Liver (tissue), 9 donors: ENCODE results near the gene SNRPA. TPM values are rescaled to one million over a fixed set of nuclear protein-coding genes. Genes with fewer than 3 reads are reported as not detected.

Experiments
- DNase-seq: peaks from one replicate; pipeline ENCODE4 v3.0.0-alpha.2; 2017; ENCODE audit warnings: low spot score
- H3K27ac ChIP-seq, 2 donors: one replicate each; pipeline ENCODE4 v1.7.0; 2013; ENCODE audit warnings: inconsistent platforms in 2 of 2, low read length in 2 of 2, control low read depth in 1 of 2, low read depth in 1 of 2, mild to moderate bottlenecking in 1 of 2
- H3K27me3 ChIP-seq, 4 donors: one replicate each; pipeline versions ENCODE4 v1.6.1 to v1.7.0; 2013; ENCODE audit warnings: low read length in 3 of 4, inconsistent platforms in 1 of 4, mild to moderate bottlenecking in 1 of 4, moderate library complexity in 1 of 4; ENCODE audit not compliant: control insufficient read depth in 4 of 4, insufficient read depth in 4 of 4
- H3K36me3 ChIP-seq, 4 donors: one replicate each; pipeline versions ENCODE4 v1.6.1 to v1.7.0; 2013; ENCODE audit warnings: low read length in 3 of 4, mild to moderate bottlenecking in 3 of 4, low read depth in 1 of 4, moderate library complexity in 1 of 4; ENCODE audit not compliant: control insufficient read depth in 4 of 4, insufficient read depth in 3 of 4
- H3K4me1 ChIP-seq, 4 donors: one replicate each; pipeline versions ENCODE4 v1.6.1 to v1.7.0; 2013; ENCODE audit warnings: low read length in 3 of 4, mild to moderate bottlenecking in 3 of 4, moderate library complexity in 1 of 4; ENCODE audit not compliant: control insufficient read depth in 4 of 4, insufficient read depth in 4 of 4
- H3K4me3 ChIP-seq, 3 donors: one replicate each; pipeline versions ENCODE4 v1.6.1 to v1.7.0; 2013; ENCODE audit warnings: low read length in 3 of 3, control low read depth in 1 of 3, low read depth in 1 of 3, mild to moderate bottlenecking in 1 of 3
- H3K9ac ChIP-seq, 2 donors: one replicate each; pipeline ENCODE4 v1.7.0; 2013; ENCODE audit warnings: low read length in 2 of 2, mild to moderate bottlenecking in 2 of 2, moderate library complexity in 2 of 2, control low read depth in 1 of 2, low read depth in 1 of 2
- H3K9me3 ChIP-seq, 4 donors: one replicate each; pipeline versions ENCODE4 v1.6.1 to v1.7.0; 2013; ENCODE audit warnings: low read length in 3 of 4; ENCODE audit not compliant: control insufficient read depth in 4 of 4
- EGR1 ChIP-seq, 2 donors: IDR thresholded peaks; 2 replicates each; pipeline ENCODE4 v1.6.1; 2016 to 2018; ENCODE audit warnings: antibody characterized with exemption in 2 of 2, low read depth in 2 of 2
- FOXA1 ChIP-seq: IDR thresholded peaks from 2 replicates; pipeline ENCODE4 v1.6.1; 2016; ENCODE audit warnings: antibody characterized with exemption
- FOXA2 ChIP-seq: IDR thresholded peaks from 2 replicates; pipeline ENCODE4 v1.6.1; 2016; ENCODE audit warnings: antibody characterized with exemption
- GABPA ChIP-seq, 2 donors: IDR thresholded peaks in 1 of 2; conservative IDR thresholded peaks in 1 of 2; 2 replicates each; pipeline ENCODE4 v1.6.1; 2016; ENCODE audit warnings: antibody characterized with exemption in 2 of 2, mild to moderate bottlenecking in 1 of 2, moderate library complexity in 1 of 2
- HNF4A ChIP-seq, 2 donors: conservative IDR thresholded peaks; 2 replicates each; pipeline ENCODE4 v1.6.1; 2016; ENCODE audit warnings: antibody characterized with exemption in 2 of 2, mild to moderate bottlenecking in 2 of 2
- HNF4G ChIP-seq: IDR thresholded peaks from 2 replicates; pipeline ENCODE4 v1.6.1; 2016; ENCODE audit warnings: antibody characterized with exemption
- JUND ChIP-seq, 2 donors: IDR thresholded peaks; 2 replicates each; pipeline ENCODE4 v1.6.1; 2016; ENCODE audit warnings: antibody characterized with exemption in 2 of 2
- NR2F2 ChIP-seq: IDR thresholded peaks from 2 replicates; pipeline ENCODE4 v1.6.1; 2016; ENCODE audit warnings: antibody characterized with exemption
- RXRA ChIP-seq, 2 donors: IDR thresholded peaks; 2 replicates each; pipeline ENCODE4 v1.6.1; 2017 to 2018; ENCODE audit warnings: antibody characterized with exemption in 2 of 2, mild to moderate bottlenecking in 1 of 2
- SP1 ChIP-seq: IDR thresholded peaks from 2 replicates; pipeline ENCODE4 v1.6.1; 2018; ENCODE audit warnings: antibody characterized with exemption, mild to moderate bottlenecking
- TAF1 ChIP-seq: conservative IDR thresholded peaks from 2 replicates; pipeline ENCODE4 v1.6.1; 2016; ENCODE audit warnings: antibody characterized with exemption, mild to moderate bottlenecking
- YY1 ChIP-seq: IDR thresholded peaks from 2 replicates; pipeline ENCODE4 v1.6.1; 2016; ENCODE audit warnings: antibody characterized with exemption, mild to moderate bottlenecking
- WGBS: extraction: QIAGEN DNeasy Blood & Tissue Kit; methylation state at CpG from one replicate; pipeline ENCODE4 v1.1.7; 2013; 5-methylcytosine and 5-hydroxymethylcytosine counted together
- polyA plus RNA-seq, 2 donors: library from polyadenylated mRNA; stranded (reverse) in 1 of 2; unstranded in 1 of 2; fragments of 200-250 nt in 1 of 2; fragments of >200 nt in 1 of 2; fragmentation: Nextera tagmentation in 1 of 2; extraction: Ambion mirVana in 1 of 2; gene quantifications; one replicate each; pipeline versions ENCODE4 v1.2.1 to v1.2.3, GENCODE V29; 2013 to 2015
- total RNA-seq, 2 donors: library from RNA; depleted of rRNA; stranded (reverse); fragments of >200 nt; gene quantifications; one replicate each; pipeline ENCODE4 v1.2.3, GENCODE V29; 2014
- TF ChIP-seq, protein P1 (sequence below): IDR thresholded peaks from 2 replicates; pipeline ENCODE4 v1.6.1; 2016; ENCODE audit warnings: antibody characterized with exemption, mild to moderate bottlenecking
- TF ChIP-seq, protein P2 (sequence below): IDR thresholded peaks from 2 replicates; pipeline ENCODE4 v1.6.1; 2016; ENCODE audit warnings: antibody characterized with exemption
- TF ChIP-seq, protein P3 (sequence below): IDR thresholded peaks from 2 replicates; pipeline ENCODE4 v1.6.1; 2016; ENCODE audit warnings: antibody characterized with exemption
- TF ChIP-seq, protein P4 (sequence below): IDR thresholded peaks from 2 replicates; pipeline ENCODE4 v1.6.1; 2016; ENCODE audit warnings: antibody characterized with exemption
- TF ChIP-seq, protein P5 (sequence below): fragments of 150-350 bp; IDR thresholded peaks from 2 replicates; pipeline ENCODE4 v1.5.1; 2017; ENCODE audit warnings: improper control_type of control experiment, low read depth, low read length; ENCODE audit not compliant: missing input control
- donor health status: healthy.
- donor health status: healthy.
- donor health status: healthy.
- donor health status: healthy.
- donor health status: healthy.

SNRPA gene
- total and polyA plus RNA-seq, 4 donors = 11.8 to 27.1 (median 17.0) TPM

DNA sequence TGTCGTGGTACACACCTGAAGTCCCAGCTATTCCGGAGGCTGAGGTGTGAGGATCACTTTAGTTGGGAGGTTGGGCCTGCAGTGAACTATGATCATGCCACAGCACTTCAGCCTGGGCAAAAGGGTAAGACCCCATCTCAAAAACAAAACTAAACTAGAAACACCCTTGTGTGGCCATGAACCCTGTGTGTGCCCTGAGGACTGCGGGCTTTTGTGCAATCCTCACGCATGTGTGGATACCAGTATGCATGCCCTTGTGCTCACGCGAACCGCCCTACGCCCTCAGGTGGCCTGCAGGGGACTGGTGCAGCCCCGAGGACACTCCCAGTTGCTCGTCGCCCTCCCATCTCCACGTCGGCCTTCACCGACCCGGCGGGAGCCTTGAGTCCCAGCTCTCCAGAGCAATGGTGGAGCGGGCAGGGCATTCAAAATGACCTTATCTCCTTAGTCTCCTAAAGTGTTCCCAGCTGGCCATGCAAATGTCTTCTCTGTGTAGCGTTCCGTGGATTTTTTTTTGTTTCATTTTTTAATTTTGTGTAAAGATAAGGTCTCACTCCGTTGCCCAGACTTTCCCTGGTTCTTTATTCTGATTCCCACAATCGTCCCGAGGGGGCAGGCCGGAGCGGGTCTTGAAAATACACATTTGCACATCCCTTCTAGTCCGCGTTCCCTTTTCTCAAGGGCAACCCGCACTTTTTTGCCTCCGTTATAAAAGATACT is 47.1 kb downstream of the SNRPA start (continued):
- TF ChIP-seq, protein P1, sequence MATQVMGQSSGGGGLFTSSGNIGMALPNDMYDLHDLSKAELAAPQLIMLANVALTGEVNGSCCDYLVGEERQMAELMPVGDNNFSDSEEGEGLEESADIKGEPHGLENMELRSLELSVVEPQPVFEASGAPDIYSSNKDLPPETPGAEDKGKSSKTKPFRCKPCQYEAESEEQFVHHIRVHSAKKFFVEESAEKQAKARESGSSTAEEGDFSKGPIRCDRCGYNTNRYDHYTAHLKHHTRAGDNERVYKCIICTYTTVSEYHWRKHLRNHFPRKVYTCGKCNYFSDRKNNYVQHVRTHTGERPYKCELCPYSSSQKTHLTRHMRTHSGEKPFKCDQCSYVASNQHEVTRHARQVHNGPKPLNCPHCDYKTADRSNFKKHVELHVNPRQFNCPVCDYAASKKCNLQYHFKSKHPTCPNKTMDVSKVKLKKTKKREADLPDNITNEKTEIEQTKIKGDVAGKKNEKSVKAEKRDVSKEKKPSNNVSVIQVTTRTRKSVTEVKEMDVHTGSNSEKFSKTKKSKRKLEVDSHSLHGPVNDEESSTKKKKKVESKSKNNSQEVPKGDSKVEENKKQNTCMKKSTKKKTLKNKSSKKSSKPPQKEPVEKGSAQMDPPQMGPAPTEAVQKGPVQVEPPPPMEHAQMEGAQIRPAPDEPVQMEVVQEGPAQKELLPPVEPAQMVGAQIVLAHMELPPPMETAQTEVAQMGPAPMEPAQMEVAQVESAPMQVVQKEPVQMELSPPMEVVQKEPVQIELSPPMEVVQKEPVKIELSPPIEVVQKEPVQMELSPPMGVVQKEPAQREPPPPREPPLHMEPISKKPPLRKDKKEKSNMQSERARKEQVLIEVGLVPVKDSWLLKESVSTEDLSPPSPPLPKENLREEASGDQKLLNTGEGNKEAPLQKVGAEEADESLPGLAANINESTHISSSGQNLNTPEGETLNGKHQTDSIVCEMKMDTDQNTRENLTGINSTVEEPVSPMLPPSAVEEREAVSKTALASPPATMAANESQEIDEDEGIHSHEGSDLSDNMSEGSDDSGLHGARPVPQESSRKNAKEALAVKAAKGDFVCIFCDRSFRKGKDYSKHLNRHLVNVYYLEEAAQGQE = peak; percentile 68
- TF ChIP-seq SP1 (peak; percentile 89), FOXA2 (no peak)

DNA sequence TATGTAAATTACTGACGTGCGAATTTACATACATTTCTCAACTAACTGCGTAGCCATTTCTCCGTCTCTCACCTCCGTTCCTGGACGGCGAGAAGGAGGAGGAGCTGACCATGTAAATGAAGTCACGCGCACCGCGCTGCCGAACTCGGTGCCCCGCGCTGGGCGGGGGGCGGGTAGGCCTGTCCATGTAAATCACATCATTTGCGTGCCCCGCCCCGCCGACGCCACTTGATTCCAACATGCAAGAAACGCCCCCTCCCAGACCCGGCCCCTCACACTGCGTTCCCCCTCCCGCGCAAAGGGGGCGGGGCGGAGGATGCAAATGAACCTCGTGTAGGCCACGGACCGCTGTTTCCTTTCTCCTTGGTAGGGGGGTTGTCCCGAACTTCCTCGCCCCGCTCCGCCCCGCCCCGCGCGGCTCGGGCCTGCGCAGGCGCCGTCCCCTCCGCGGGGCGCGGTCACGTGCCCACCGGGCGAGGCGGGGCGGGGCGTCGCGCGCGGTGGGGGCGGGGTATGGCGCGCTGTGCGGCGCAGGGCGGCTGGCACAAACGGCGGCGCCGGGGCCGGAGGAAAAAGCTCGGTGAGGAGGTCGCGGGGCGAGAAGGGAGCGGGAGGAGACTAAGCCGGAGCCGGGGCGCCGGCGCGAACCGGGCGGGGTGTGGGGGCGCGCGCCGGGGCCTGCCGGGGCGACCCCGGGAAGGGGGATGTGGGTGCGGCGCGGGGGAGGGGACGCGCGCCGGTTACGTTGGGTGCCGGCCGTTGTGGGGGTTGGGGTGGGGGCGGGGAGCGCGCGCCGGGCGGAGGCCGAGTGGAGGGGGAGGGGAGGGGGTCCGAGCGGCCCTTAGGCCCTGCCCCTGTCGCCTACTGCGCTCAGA is 47.9 kb downstream of the SNRPA start, which contains the start of gene EGLN2:
TSS of gene EGLN2 (plus strand) at position 509 of the 875 bp plus-strand sequence. CDS start 1,382 bp downstream, outside the sequence.
- WGBS = under 1% methylated on average over 110 of the region's 110 CpGs
- peak within 1 kb of the TSS; percentile 94 to 98 for H3K27ac ChIP-seq
- peak within 1 kb of the TSS; percentile 74 to 89 (median 88) for H3K4me3 ChIP-seq
- peak within 1 kb of the TSS; percentile 56 to 88 for H3K9ac ChIP-seq
- no peaks in the 10 kb centered on the region for H3K27me3 ChIP-seq
- peaks cover 22 to 50% (median 46%) of the 10 kb centered on the region in 4 donors for H3K4me1 ChIP-seq
- TF ChIP-seq TAF1 = no peak
- TF ChIP-seq, protein P2, sequence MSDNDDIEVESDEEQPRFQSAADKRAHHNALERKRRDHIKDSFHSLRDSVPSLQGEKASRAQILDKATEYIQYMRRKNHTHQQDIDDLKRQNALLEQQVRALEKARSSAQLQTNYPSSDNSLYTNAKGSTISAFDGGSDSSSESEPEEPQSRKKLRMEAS = peak; percentile 49
- peak; percentile 91 for TF ChIP-seq YY1
- TF ChIP-seq, protein P3, sequence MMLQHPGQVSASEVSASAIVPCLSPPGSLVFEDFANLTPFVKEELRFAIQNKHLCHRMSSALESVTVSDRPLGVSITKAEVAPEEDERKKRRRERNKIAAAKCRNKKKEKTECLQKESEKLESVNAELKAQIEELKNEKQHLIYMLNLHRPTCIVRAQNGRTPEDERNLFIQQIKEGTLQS = no peak
- TF ChIP-seq, protein P4, sequence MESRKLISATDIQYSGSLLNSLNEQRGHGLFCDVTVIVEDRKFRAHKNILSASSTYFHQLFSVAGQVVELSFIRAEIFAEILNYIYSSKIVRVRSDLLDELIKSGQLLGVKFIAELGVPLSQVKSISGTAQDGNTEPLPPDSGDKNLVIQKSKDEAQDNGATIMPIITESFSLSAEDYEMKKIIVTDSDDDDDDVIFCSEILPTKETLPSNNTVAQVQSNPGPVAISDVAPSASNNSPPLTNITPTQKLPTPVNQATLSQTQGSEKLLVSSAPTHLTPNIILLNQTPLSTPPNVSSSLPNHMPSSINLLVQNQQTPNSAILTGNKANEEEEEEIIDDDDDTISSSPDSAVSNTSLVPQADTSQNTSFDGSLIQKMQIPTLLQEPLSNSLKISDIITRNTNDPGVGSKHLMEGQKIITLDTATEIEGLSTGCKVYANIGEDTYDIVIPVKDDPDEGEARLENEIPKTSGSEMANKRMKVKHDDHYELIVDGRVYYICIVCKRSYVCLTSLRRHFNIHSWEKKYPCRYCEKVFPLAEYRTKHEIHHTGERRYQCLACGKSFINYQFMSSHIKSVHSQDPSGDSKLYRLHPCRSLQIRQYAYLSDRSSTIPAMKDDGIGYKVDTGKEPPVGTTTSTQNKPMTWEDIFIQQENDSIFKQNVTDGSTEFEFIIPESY = peak; percentile 41
- TF ChIP-seq FOXA2 = peak; percentile 38
- peak; percentile 2 to 45 for TF ChIP-seq JUND (IDR thresholded peaks at IDR 0.05)
- peak; percentile 41 to 55 for TF ChIP-seq RXRA (IDR thresholded peaks at IDR 0.05)
- no peak for TF ChIP-seq FOXA1
- TF ChIP-seq SP1 = peak; percentile 78
- peak in 1 of 2 donors; percentile 66 for TF ChIP-seq GABPA (IDR thresholded peaks at IDR 0.05 in 1 of 2, conservative IDR thresholded peaks at IDR 0.05 in 1 of 2)
- TF ChIP-seq, protein P5, sequence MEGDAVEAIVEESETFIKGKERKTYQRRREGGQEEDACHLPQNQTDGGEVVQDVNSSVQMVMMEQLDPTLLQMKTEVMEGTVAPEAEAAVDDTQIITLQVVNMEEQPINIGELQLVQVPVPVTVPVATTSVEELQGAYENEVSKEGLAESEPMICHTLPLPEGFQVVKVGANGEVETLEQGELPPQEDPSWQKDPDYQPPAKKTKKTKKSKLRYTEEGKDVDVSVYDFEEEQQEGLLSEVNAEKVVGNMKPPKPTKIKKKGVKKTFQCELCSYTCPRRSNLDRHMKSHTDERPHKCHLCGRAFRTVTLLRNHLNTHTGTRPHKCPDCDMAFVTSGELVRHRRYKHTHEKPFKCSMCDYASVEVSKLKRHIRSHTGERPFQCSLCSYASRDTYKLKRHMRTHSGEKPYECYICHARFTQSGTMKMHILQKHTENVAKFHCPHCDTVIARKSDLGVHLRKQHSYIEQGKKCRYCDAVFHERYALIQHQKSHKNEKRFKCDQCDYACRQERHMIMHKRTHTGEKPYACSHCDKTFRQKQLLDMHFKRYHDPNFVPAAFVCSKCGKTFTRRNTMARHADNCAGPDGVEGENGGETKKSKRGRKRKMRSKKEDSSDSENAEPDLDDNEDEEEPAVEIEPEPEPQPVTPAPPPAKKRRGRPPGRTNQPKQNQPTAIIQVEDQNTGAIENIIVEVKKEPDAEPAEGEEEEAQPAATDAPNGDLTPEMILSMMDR = no peak
- no peak for TF ChIP-seq NR2F2
- peak; percentile 12 for TF ChIP-seq HNF4G
- peak in 1 of 2 donors; percentile 75 for TF ChIP-seq EGR1 (IDR thresholded peaks at IDR 0.05; ENCODE audit: low read depth in 2 of 2)
- TF ChIP-seq HNF4A (conservative IDR thresholded peaks at IDR 0.05) = peak in 1 of 2 donors; percentile 22
- TF ChIP-seq, protein P1 = peak; percentile 20
- H3K36me3 ChIP-seq = peaks cover 0 to 5% (median 3%) of the 10 kb centered on the region in 4 donors
- peak; percentile 99 for DNase-seq
- no peaks in the 10 kb centered on the region for H3K9me3 ChIP-seq
